Hindlimb muscle (tissue), 1 donor: ENCODE measurements around the gene FAM83D. TPM values are rescaled to one million over a fixed set of nuclear protein-coding genes. Genes with fewer than 3 reads are reported as not detected.

Source experiments
- DNase-seq: peaks from one replicate; pipeline ENCODE4 v3.0.0-alpha.2; 2013
- polyA plus RNA-seq: library from polyadenylated mRNA; unstranded; fragments of 120-200 nt; gene quantifications from one replicate; pipeline ENCODE4 v1.2.1, GENCODE V29; 2013; ENCODE audit not compliant: insufficient read length

FAM83D gene
- polyA plus RNA-seq, 1 donor, result 7.7 TPM

DNA sequence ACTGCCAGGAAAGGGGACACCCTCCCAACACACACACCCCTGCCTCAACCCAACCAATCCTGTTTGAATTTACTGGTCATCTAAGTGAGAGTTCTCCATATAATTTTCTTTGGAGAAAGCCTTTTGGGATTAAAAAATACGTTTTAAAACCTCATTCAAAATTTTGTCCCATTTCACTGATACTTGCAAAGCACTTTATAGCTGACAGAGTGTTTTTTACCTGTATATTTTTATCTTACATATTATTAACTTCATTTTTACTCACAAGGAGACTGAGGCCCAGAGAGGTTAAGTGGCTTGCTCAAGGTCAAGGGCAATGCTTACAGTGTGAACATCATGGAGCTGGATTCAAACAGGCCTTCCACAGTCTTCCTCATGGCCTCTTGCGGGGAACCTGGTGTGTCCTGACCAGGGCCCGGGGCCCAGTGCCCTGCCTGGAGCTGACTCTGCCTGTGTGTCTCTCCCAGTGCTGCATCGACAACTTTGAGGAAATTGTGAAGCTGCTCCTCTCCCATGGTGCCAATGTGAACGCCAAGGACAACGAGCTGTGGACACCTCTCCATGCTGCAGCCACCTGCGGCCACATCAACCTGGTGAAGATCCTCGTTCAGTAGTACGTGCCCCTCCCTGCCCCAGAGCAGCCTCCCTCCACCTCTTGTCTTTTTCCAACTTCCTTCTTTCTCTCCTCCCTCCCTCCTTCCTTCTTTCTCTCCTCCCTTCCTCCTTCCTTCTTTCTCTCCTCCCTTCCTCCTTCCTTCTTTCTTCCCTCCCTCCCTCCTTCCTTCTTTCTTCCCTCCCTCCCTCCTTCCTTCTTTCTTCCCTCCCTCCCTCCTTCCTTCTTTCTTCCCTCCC lies 30.9 kb upstream of the FAM83D start:
- no peak for DNase-seq

DNA sequence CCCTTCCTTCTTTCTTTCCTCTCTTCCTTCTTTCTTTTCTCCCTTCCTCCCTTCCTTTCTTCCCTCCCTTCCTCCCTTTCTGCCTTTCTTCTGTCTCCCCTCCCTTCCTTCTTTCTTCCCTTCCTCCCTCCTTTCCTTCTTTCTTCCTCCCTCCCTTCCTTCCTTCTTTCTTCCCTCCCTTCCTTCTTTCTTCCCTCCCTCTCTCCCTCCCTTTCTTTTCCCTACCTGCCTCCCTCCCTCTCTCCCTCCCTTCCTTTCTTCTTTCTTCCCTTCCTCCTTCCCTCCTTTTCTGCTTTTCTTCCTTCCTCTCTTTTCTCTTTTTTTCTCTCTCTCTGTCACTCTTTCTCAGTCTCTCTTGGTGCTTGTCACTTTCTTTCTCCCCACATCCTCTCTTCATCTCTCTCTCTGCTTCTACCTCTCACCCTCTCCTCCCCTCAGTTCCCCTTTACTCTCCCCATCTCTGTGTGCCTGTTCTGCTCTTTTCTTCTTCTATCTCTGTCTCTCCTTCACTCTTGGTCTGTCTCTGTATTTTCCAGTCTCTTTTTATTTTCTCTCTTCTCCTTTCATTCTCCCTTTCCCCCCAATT lies 30.1 kb upstream of the FAM83D start:
- no peak for DNase-seq

DNA sequence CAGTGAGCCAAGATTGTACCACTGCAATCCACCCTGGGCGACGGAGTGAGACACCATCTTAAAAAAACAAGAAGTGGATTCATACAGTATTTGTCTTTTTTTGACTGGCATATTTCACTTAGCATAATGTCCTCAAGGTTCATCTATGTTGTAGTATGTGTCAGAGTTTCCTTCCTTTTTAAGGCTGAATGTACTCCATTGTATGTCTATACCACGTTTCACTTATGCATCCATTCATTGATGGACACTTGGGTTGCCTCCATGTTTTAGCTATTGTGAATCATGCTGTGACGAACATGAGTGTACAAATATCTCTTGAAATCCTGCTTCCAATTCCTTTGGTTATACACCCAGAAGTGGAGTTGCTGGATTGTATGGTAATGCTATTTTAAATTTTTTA lies 28.9 kb upstream of the FAM83D start:
- no peak for DNase-seq

DNA sequence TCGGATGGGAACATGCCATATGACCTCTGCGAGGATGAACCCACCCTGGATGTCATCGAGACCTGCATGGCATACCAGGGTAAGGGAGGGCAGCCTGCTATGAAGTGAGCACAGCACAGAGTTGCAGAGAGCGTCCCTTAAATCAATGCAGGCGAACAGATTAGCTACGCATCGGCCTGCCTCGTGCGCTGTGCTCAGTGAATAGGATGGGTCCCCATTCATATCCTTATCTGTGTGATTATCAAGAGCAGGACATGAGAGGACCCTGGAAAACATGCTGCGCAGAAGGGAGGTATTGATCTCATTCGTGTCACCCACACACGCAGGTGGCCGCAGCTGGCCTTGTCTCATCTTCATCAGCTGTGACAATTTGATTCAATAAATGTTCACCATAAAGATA lies 25.6 kb upstream of the FAM83D start:
- no peak for DNase-seq

DNA sequence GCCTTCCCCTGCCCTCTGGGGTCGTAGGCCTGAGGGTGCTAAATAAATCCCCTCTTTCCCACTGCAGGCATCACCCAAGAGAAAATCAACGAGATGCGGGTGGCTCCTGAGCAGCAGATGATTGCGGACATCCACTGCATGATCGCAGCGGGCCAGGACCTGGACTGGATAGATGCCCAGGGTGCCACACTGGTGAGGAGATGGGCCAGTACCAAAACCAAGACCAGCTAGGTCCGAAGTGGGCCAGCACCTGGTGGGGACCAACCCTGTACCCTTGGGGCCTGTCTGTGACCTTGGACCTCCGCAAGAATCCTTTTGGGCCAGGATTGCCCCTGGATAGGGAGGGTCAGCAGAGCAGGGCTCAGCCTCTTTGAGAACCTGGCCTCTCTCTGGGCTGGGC lies 23.6 kb upstream of the FAM83D start:
- DNase-seq, result no peak

DNA sequence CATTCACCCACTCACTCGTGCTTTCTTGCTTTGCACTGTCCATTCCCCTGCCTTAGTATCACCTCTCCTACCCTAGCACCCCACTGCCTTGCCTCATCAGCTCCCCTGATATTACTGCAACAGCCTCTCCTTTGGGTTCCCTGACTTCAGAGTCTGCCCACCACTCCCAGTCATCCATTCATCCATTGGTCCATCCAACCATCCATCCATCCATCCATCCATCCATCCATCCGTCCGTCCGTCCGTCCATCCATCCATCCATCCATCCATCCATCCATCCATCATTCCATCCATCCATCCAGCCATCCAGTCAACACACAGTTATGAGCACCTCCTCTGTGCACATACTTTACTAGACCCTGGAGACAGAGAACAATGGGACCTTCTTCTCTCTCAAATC lies 22.9 kb upstream of the FAM83D start:
- DNase-seq, result no peak

DNA sequence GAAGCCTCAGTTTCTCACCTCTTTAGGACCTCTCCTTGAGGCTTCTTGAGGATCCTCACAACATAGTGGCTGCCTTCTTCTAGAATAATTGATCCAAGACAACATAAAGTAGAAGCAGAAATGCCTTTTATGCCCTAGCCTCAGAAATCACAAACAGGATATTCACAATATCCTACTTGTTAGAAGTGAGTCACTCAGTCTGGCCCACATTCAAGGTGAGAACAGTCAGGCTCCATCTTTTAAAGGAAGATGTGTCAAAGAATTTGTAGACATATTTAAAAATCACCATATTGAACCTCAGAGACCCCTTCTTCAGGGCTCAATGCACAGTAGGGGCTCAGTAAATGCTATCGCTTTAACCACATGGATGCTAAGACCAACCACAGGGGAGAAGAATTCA lies 20.8 kb upstream of the FAM83D start:
- no peak for DNase-seq

DNA sequence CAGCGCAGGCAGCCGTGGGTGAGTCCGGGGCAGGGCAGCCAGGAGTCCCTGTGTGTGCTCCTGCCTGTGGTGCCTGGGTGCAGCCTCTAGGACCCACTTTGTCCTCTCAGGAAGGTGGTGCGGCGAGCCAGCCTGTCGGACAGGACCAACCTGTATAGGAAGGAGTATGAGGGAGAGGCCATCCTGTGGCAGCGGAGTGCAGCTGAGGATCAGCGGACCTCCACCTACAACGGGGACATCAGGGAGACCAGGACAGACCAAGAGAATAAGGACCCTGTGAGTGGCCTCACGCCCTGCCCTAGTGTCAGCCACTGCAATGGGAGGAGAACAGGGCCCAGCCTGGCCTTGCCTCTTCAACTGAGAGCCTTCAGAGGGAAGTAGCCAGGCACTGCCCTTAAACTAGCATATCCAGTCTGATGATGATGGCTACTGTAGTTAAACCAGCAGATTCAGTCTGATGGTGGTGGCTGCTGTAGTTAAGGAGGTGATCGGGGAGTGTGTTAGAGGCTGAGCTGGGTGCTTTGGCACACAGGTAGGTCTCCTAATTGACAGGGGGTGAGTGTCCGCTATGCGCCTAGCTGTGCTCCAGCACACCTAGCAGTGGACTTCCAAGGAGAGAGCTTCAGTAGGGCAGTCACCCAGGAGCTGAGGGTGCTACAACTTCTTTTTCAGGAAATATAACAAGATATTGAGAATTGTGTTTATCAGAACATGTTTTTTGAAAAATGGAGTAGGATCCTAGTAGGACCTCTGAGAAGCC lies 18.1 kb upstream of the FAM83D start:
- DNase-seq, result no peak

DNA sequence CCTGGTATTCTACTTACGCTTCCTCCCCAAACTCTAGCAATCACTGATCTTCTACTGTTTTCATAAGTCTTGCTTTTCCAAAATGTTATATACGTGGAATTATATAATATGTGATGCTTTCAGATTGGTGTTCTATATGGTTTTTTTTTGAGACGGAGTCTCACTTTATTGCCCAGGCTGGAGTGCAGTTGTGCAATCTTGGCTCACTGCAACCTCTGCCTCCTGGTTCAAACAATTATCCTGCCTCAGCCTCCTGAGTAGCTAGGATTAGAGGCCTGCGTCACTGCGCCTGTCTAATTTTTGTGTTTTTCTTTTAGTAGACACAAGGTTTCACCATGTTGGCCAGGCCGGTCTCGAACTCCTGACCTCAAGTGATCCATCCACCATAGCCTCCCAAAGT lies 10.9 kb upstream of the FAM83D start:
- no peak for DNase-seq

DNA sequence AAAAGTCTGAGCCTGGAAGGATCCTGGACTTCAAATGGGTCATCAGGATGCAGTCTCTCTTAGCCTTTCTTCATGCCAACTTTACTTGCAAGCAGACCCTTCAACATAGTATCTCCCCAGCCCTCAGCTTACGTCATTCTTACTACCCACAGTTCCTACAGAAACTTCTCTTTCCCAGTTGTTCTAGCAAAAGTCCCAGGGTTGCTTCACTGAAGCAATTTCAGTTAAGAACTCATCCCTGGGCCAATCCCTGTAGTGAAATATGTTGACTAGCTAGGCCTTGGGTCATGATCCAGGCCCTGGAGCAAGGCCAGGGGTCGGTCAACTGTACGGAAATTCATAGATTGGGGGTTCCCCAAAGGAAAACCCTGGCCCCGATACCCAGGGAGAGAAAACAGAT lies 8.6 kb upstream of the FAM83D start:
- DNase-seq, result no peak

DNA sequence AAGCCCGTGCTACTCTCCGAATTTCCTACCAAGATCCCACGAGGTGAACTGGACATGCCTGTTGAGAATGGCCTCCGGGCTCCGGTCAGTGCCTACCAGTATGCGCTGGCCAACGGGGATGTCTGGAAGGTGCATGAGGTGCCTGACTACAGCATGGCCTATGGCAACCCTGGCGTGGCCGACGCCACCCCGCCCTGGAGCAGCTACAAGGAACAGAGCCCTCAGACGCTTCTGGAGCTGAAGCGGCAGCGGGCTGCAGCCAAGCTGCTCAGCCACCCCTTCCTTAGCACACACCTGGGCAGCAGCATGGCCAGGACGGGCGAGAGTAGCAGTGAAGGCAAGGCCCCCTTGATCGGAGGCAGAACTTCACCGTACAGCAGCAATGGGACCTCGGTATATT lies 8.0 kb upstream of the FAM83D start:
- no peak for DNase-seq

DNA sequence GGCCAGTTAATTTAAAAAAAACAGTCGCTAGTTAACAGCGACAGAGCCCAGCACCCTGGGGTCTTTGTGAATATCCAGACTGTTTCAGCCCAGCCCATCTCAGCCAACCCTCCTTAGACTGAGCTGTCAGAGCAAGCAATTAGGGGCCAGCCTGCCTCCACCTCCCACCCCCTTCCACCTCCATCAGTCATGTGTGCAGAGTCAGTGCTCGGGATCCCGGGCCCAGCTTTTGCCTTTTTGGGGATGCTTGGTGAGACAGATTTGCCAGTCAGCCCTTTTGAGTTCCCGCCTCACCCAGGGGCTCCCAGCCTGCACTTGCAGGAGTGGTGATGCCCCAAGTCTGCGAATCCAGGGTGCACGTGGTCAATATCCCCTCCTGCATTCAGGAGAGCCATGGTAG lies 6.5 kb upstream of the FAM83D start:
- DNase-seq, result no peak

DNA sequence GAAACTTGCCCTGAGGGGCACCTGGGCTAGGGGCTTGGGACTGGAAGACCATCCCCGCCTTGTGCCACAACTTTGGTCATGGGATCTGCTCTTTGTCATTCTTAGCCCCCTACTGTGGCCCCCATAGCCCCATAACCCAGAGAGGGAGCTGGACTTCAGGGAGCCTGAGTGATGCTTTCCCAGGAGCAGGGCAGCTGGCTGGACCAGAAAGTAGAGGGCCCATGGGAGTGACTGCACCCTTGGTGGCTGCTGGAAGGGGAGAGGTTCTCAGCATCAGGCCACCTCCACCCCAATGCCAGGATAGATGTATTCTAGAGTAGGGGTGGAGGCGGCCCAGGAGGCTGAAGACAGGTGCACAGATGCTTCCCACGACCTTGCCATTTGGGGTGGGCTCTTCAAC lies 5.8 kb upstream of the FAM83D start:
- DNase-seq, result no peak

DNA sequence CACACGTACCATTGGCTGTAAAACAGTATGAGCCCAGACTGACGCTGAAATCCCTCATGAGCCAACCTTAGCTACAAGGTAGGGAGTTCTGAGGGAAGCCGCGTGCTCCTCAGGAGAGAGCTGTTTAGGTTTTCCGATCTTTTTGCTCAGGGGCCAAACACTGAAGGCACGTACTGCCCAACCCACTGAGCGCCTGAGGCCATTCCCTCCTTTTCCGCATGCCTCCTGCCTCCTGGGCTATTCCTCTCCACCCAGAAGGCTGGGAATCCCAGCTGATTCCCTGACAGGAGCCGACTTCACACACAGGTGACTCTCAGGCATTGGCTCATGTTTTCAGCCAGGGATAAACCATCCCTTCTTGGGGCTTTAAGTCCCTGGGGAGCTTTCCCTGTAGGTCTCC lies 5.4 kb upstream of the FAM83D start:
- no peak for DNase-seq

DNA sequence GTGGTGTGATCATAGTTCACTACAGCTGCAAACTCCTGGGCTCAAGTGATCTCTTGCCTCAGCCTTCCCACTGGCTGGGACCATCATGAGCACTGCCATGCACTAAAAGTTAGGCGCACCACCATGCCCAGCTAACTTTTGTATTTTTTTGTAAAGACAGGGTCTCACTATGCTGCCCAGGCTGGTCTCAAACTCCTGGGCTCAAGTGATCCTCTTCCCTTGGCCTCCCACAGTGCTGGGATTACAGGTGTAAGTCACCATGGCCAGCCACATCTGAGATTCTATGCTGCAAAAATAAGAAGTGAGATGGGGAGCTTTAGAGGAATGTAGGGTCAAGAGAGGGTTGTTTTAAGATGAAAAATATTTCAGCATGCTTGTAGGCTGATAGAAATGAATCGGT lies 1.5 kb upstream of the FAM83D start:
- DNase-seq, result no peak

DNA sequence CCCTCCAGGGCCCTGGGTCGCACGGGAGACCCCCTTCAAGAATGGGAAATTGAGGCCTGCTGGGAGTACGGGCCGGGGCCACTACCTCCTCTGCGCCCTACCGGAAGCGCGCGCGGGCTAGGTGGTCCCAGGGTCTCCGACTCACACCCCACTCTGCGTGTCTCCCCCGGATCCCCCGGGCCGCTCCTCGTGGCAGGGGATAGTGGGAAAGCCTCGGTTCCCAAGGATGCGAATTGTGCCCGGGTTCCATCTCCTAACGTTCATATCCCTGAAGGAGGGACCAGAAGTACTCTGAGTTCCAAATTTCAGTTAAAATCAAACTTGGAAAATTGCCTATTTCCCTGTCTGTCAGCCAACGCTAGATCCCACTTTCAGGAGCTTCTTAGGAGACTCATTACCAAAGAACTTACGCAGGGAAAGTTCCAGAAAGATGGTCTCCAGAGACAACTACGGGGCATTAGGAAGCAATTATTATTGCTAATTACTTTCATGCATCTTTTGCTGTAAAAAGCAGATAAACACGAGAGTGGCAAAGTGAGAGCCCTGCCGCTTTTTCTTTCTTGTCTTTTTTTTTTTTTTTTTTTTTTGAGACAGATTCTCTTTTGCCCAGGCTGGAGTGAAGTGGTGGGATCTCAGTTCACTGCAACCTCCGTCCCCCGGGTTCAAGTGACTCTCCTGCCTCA lies 858 bp downstream of the FAM83D start:
- DNase-seq, result no peak

DNA sequence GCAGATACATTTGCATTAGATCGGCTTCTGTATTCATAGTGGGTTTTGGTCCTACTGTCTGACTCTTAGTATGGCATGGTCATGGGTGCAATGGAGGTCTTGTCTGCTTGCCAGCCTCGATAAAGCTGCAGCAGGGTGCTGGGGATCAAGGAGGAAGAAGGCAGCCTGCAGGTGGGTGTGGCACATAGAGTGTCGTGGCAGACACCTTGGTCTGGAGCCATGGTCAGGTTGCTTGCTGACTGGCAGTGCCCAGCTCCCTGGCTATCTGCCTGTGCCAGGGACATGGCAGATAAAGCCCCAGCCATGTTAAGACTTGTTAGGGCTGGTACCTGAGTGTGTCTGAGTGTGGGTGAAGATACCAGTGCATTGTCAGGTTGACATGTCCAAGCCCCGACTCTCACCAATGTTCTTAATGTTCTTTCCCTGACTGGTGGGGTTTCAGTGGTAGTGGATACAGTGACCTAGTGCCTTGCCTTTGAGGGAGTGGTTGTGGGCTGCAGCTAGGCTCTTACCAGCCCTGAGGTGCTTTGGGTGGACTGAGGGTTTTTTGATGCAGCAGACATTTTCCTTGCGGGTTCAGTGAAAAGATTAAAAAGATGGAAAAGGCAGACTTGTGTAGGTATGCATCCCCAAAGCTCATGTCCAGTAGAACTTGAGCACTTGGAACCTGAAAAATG lies 1.8 kb downstream of the FAM83D start:
- no peak for DNase-seq

DNA sequence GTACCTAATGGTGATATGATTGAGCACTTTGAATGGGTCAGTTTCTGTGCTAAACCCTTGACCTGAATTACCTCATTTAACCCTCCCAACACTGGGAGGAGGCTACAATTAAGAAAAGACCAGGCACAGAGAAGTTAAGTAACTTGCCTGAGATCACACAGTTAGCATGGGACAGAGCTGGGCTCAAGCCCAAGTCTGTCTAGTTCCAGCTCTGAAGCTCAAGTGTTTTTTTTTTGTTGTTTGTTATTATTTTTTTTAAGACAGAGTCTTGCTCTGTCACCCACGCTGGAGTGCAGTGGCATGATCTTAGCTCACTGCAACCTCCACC lies 4.0 kb downstream of the FAM83D start:
- DNase-seq, result no peak

DNA sequence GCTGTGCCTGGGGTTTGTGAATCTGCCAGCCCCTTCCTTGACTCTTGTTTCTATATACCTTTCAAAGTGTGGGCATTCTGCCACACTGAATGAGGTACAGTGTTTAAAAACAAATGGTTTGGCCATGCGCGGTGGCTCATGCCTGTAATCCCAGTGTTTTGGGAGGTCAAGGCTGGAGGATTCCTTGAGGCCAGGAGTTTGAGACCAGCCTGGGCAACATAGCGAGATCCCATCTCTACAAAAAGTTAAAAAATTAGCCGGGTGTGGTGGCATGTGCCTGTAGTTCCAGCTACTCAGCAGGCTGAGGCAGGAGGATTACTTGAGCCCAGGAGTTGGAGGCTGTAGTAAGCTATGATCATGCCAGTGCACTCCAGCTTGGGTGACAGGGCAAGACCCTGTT lies 5.8 kb downstream of the FAM83D start:
- DNase-seq, result no peak

DNA sequence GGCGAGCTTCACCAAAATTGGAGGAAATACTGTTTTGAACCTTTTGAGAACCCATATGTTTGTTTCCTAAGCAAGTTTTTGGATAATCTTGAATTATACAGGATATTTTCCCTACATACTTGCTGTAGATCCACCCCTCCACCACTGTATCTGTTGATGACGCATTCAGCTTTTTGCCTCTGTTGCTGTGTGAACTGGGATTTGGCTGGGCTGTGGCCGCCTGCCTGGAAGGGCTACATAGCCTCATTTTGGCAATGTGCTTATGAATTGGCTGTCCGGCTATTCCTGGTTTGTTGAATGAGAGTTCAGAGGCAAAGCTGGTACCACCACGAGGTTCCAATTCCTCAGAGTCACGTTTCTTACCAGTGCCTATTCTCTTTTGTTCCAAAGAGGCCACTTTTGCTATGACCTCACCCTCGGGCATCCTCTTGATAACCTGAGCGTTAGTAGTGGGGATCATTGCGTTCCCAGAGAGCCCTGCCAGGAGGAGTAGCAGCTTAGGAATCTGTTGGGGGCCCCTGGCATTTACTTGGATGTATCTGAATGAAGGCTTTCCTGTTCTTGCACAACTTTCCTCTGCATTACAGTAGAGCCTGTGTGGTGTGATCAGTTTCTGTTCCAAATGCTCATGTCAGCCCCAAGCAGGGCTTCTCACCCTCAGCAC lies 6.4 kb downstream of the FAM83D start:
- DNase-seq, result no peak

DNA sequence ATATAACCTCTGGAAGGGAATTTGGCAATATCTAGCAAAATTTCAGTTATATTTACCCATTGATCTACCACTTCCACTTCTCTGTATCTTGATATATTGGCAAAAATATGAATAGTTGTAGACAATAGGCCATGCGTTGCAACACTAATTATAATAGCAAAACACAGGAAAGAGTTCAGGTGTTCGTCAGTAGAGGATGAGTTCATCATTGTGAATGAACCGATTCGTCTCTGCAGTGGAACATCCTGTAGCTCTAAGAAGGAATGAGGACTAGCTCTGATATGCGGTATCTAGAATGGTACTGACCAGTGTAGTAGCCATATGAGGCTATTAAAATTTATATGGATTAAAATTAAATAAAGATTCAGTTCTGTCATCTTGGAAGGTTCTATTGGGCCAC lies 8.3 kb downstream of the FAM83D start:
- DNase-seq, result no peak

DNA sequence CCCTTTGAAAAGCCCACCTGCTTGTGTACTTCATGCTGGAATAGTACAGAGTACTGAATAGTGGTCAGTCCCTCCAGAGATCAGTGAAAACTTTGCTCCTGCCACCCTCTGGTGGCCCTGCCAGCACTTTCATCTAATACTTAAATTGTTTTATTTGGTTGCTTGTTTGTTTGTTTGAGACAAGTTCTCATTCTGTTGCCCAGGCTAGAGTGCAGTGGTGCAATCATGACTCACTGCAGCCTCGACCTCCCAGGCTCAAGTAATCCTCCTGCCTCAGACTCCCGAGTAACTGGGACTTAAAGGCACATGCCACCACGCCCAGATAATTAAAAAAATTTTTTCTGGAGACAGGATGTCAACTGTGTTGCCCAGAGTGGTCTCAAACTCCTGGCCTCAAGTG lies 9.1 kb downstream of the FAM83D start:
- no peak for DNase-seq
